ENCODE measurements around the gene TM9SF1.
A peak's percentile ranks its signal among the peaks of the same experiment; 100 is the strongest.
"Not testable (repeated sequence)": the region's sequence is repeated elsewhere in the genome, so short reads cannot be mapped to it uniquely, and the experiment has no call there.

TM9SF1 gene

GRCh38 chr14:24232645-24233537 is 37.6 kb upstream of the TM9SF1 start, which contains the start of gene GMPR2:
Gene GMPR2, plus strand, starts transcription at chr14:24232929. Its CDS starts 325 bp downstream, at chr14:24233254.
- no peaks in the 10 kb centered on the region for H3K27me3 Mint-ChIP-seq
- H3K27ac Mint-ChIP-seq = peak within 1 kb of the TSS; percentile 94
- peaks cover 44% of the 10 kb centered on the region for H3K4me1 Mint-ChIP-seq
- peaks cover 29% of the 10 kb centered on the region for H3K36me3 Mint-ChIP-seq (ENCODE audit: low read depth)
- DNase-seq (no peak), ATAC-seq (peak; percentile 44)
- H3K4me3 Mint-ChIP-seq = peak within 1 kb of the TSS; percentile 94
- H3K9me3 Mint-ChIP-seq = no peaks in the 10 kb centered on the region

GRCh38 chr14:24232121-24232644 is 36.9 kb upstream of the TM9SF1 start, which contains the start of gene NEDD8:
Gene NEDD8, minus strand, starts transcription at chr14:24232367. Its CDS starts 100 bp downstream, at chr14:24232267.
- ATAC-seq (peak; percentile 95), DNase-seq (peak; percentile 87)
- Mint-ChIP-seq H3K4me1 (peaks cover 46% of the 10 kb centered on the region), H3K27ac (peak within 1 kb of the TSS; percentile 94), H3K27me3 (no peaks in the 10 kb centered on the region), H3K36me3 (ENCODE audit: low read depth) (peaks cover 25% of the 10 kb centered on the region), H3K4me3 (peak within 1 kb of the TSS; percentile 94), H3K9me3 (no peaks in the 10 kb centered on the region)

- Mint-ChIP-seq H3K4me3 (peak overlapping the region; percentile 94), H3K27ac (peak overlapping the region; percentile 94), H3K9me3 (no peaks in the 10 kb centered on the region), H3K4me1 (peaks cover 50% of the 10 kb centered on the region), H3K36me3 (ENCODE audit: low read depth) (peaks cover 21% of the 10 kb centered on the region), H3K27me3 (no peaks in the 10 kb centered on the region)
- ATAC-seq = peak; percentile 22
- DNase-seq = peak; percentile 22
Measured at GRCh38 chr14:24231263-24232120, 36.3 kb upstream of the TM9SF1 start.

- DNase-seq (no peak), ATAC-seq (no peak)
- Mint-ChIP-seq H3K27me3 (no peaks in the 10 kb centered on the region), H3K36me3 (ENCODE audit: low read depth) (peaks cover 15% of the 10 kb centered on the region), H3K9me3 (no peaks in the 10 kb centered on the region), H3K4me3 (no peak overlapping the region), H3K27ac (no peak overlapping the region), H3K4me1 (peaks cover 38% of the 10 kb centered on the region)
Measured at GRCh38 chr14:24228902-24229301, 33.7 kb upstream of the TM9SF1 start.

- ATAC-seq (no peak), DNase-seq (no peak)
- peaks cover 28% of the 10 kb centered on the region for H3K4me1 Mint-ChIP-seq
- H3K9me3 Mint-ChIP-seq = no peaks in the 10 kb centered on the region
- H3K36me3 Mint-ChIP-seq (ENCODE audit: low read depth) = peaks cover 15% of the 10 kb centered on the region
- H3K27ac Mint-ChIP-seq = no peak overlapping the region
- H3K27me3 Mint-ChIP-seq = no peaks in the 10 kb centered on the region
- no peak overlapping the region for H3K4me3 Mint-ChIP-seq
Measured at GRCh38 chr14:24226473-24226872, 31.2 kb upstream of the TM9SF1 start.

- H3K27me3 Mint-ChIP-seq = no peaks in the 10 kb centered on the region
- DNase-seq (no peak), ATAC-seq (no peak)
- no peaks in the 10 kb centered on the region for H3K9me3 Mint-ChIP-seq
- H3K27ac Mint-ChIP-seq = peak overlapping the region; percentile 17
- H3K4me1 Mint-ChIP-seq = peaks cover 21% of the 10 kb centered on the region
- H3K36me3 Mint-ChIP-seq (ENCODE audit: low read depth) = peaks cover 15% of the 10 kb centered on the region
- H3K4me3 Mint-ChIP-seq = no peak overlapping the region
Measured at GRCh38 chr14:24224618-24225071, 29.4 kb upstream of the TM9SF1 start.

GRCh38 chr14:24222987-24223386 is 27.7 kb upstream of the TM9SF1 start:
- H3K36me3 Mint-ChIP-seq (ENCODE audit: low read depth) = peaks cover 19% of the 10 kb centered on the region
- H3K4me3 Mint-ChIP-seq, H3K27me3 Mint-ChIP-seq, H3K9me3 Mint-ChIP-seq, H3K27ac Mint-ChIP-seq, DNase-seq, ATAC-seq: not testable (repeated sequence)
- peaks cover 14% of the 10 kb centered on the region for H3K4me1 Mint-ChIP-seq

- H3K27ac Mint-ChIP-seq = no peak overlapping the region
- DNase-seq = no peak
- no peaks in the 10 kb centered on the region for H3K27me3 Mint-ChIP-seq
- no peak overlapping the region for H3K4me3 Mint-ChIP-seq
- no peak for ATAC-seq
- H3K36me3 Mint-ChIP-seq (ENCODE audit: low read depth) = peaks cover 6% of the 10 kb centered on the region
- H3K9me3 Mint-ChIP-seq = no peaks in the 10 kb centered on the region
- H3K4me1 Mint-ChIP-seq = peaks cover 18% of the 10 kb centered on the region
Measured at GRCh38 chr14:24219521-24219920, 24.3 kb upstream of the TM9SF1 start.

- Mint-ChIP-seq H3K27me3 (no peaks in the 10 kb centered on the region), H3K27ac (no peak overlapping the region), H3K9me3 (no peaks in the 10 kb centered on the region), H3K36me3 (ENCODE audit: low read depth) (peaks cover 8% of the 10 kb centered on the region), H3K4me1 (peaks cover 21% of the 10 kb centered on the region), H3K4me3 (no peak overlapping the region)
- ATAC-seq (no peak), DNase-seq (no peak)
Measured at GRCh38 chr14:24219080-24219479, 23.8 kb upstream of the TM9SF1 start.

- Mint-ChIP-seq H3K36me3 (ENCODE audit: low read depth) (peaks cover 18% of the 10 kb centered on the region), H3K4me1 (peaks cover 39% of the 10 kb centered on the region)
- not testable (repeated sequence) for H3K27me3 Mint-ChIP-seq, H3K9me3 Mint-ChIP-seq, ATAC-seq, H3K27ac Mint-ChIP-seq, DNase-seq, H3K4me3 Mint-ChIP-seq
Measured at GRCh38 chr14:24216876-24217275, 21.6 kb upstream of the TM9SF1 start.

GRCh38 chr14:24216345-24216699 is 21.1 kb upstream of the TM9SF1 start:
- no peak for ATAC-seq
- no peak for DNase-seq
- Mint-ChIP-seq H3K9me3 (no peaks in the 10 kb centered on the region), H3K27me3 (peaks cover 2% of the 10 kb centered on the region), H3K4me3 (peak overlapping the region; percentile 99), H3K27ac (peak overlapping the region; percentile 99), H3K4me1 (peaks cover 44% of the 10 kb centered on the region), H3K36me3 (ENCODE audit: low read depth) (peaks cover 23% of the 10 kb centered on the region)

- Mint-ChIP-seq H3K9me3 (no peaks in the 10 kb centered on the region), H3K36me3 (ENCODE audit: low read depth) (peaks cover 26% of the 10 kb centered on the region), H3K27me3 (peaks cover 2% of the 10 kb centered on the region), H3K27ac (peak within 1 kb of the TSS; percentile 99), H3K4me3 (peak within 1 kb of the TSS; percentile 99), H3K4me1 (peaks cover 46% of the 10 kb centered on the region)
- peak; percentile 67 for ATAC-seq
- peak; percentile 86 for DNase-seq
Measured at GRCh38 chr14:24215495-24216344, 20.5 kb upstream of the TM9SF1 start, which contains the start of gene MDP1. Gene MDP1, minus strand, starts transcription at chr14:24216066. Its CDS starts 111 bp downstream, at chr14:24215955.

- Mint-ChIP-seq H3K4me1 (peaks cover 50% of the 10 kb centered on the region), H3K27me3 (peaks cover 2% of the 10 kb centered on the region), H3K27ac (peak overlapping the region; percentile 99), H3K4me3 (peak overlapping the region; percentile 99), H3K36me3 (ENCODE audit: low read depth) (peaks cover 37% of the 10 kb centered on the region), H3K9me3 (no peaks in the 10 kb centered on the region)
- DNase-seq (no peak), ATAC-seq (no peak)
Measured at GRCh38 chr14:24213866-24214662, 18.8 kb upstream of the TM9SF1 start.

All from activated naive CD8-positive, alpha-beta T cell treated with anti-CD3 and anti-CD28 coated beads, Interleukin-2, amount 50 U/mL, for 24 hours (primary cell).